ENCODE data around the gene NBEA.

NBEA gene

DNA sequence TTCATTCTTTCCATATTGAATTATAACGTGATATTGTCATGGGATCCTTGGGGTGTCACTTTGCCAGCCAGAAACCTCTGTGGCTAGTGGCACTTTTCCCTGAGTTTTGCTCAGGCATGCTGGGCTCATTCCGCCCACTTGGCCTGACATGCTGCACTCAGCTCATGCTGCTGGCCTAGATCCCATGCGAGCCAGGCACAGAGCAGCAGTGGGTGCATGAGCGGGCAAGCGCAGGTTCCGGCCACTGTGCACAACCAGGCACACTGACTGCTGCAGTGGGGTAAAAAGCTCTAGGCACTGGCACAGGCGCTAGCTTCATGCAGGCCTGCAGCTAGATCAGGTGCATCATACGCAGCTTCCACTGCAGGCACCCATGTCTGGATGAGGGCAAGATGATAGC is 313.2 kb downstream of the NBEA start:
- DNase-seq (ENCODE audit: low read depth in 1 of 2, low spot score in 1 of 2) = no peak
- no peak overlapping the region for H3K4me3 ChIP-seq (replicated peaks; ENCODE audit: insufficient read depth, low read length)
- no peaks in the 10 kb centered on the region for H3K27me3 ChIP-seq (ENCODE audit: insufficient read depth, poor library complexity, severe bottlenecking)
- TF ChIP-seq, protein P1, sequence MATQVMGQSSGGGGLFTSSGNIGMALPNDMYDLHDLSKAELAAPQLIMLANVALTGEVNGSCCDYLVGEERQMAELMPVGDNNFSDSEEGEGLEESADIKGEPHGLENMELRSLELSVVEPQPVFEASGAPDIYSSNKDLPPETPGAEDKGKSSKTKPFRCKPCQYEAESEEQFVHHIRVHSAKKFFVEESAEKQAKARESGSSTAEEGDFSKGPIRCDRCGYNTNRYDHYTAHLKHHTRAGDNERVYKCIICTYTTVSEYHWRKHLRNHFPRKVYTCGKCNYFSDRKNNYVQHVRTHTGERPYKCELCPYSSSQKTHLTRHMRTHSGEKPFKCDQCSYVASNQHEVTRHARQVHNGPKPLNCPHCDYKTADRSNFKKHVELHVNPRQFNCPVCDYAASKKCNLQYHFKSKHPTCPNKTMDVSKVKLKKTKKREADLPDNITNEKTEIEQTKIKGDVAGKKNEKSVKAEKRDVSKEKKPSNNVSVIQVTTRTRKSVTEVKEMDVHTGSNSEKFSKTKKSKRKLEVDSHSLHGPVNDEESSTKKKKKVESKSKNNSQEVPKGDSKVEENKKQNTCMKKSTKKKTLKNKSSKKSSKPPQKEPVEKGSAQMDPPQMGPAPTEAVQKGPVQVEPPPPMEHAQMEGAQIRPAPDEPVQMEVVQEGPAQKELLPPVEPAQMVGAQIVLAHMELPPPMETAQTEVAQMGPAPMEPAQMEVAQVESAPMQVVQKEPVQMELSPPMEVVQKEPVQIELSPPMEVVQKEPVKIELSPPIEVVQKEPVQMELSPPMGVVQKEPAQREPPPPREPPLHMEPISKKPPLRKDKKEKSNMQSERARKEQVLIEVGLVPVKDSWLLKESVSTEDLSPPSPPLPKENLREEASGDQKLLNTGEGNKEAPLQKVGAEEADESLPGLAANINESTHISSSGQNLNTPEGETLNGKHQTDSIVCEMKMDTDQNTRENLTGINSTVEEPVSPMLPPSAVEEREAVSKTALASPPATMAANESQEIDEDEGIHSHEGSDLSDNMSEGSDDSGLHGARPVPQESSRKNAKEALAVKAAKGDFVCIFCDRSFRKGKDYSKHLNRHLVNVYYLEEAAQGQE (IDR thresholded peaks at IDR 0.05; ENCODE audit: insufficient replicate concordance, low read depth) = no peak
- TF ChIP-seq SPI1 (IDR thresholded peaks at IDR 0.05; ENCODE audit: borderline replicate concordance, low read depth) (no peak), POLR2AphosphoS5 (IDR thresholded peaks at IDR 0.05; ENCODE audit: low read depth) (no peak), GABPA (IDR thresholded peaks at IDR 0.05; ENCODE audit: low read depth) (no peak)
- TF ChIP-seq, protein P2, sequence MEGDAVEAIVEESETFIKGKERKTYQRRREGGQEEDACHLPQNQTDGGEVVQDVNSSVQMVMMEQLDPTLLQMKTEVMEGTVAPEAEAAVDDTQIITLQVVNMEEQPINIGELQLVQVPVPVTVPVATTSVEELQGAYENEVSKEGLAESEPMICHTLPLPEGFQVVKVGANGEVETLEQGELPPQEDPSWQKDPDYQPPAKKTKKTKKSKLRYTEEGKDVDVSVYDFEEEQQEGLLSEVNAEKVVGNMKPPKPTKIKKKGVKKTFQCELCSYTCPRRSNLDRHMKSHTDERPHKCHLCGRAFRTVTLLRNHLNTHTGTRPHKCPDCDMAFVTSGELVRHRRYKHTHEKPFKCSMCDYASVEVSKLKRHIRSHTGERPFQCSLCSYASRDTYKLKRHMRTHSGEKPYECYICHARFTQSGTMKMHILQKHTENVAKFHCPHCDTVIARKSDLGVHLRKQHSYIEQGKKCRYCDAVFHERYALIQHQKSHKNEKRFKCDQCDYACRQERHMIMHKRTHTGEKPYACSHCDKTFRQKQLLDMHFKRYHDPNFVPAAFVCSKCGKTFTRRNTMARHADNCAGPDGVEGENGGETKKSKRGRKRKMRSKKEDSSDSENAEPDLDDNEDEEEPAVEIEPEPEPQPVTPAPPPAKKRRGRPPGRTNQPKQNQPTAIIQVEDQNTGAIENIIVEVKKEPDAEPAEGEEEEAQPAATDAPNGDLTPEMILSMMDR (IDR thresholded peaks at IDR 0.05; ENCODE audit: insufficient read depth, low read length) = no peak
- no peak overlapping the region for H3K27ac ChIP-seq (replicated peaks)

DNA sequence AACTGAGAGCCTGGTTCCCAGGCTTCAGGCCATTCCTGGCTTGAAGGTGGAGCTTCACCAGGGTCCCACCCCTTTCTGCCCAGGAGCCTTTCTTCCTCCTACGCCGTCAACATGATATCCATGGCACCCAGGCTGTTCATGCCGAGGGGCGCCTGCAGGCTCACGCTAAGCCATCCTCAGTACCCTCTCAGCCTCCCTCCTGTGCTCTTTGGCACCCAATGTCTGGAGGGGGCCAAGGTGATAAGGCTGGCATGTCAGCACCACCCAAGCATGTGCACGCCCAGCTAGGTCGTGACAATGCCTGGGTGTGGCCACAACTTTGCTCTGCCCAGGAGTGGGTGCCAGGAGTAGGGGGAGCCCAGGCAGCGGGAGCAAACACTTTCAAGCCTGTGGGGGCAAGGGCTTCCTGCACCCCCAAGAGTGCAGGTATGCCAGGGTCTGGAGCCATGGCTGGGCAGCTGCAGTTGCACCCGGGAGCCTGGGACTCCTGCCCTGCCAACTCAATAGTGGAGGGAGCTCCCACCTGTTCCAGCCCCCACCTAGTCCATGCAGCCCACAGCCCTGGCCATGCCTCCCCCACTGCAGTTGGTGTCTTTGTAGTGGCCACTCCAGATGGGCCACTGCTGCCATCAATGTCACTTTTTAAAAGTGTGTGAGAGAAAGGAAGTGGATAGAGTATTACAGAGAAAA is 314.5 kb downstream of the NBEA start:
- H3K4me3 ChIP-seq (replicated peaks; ENCODE audit: insufficient read depth, low read length) = no peak overlapping the region
- DNase-seq (ENCODE audit: low read depth in 1 of 2, low spot score in 1 of 2) = no peak
- no peak overlapping the region for H3K27ac ChIP-seq (replicated peaks)
- TF ChIP-seq, protein P1 (IDR thresholded peaks at IDR 0.05; ENCODE audit: insufficient replicate concordance, low read depth) = no peak
- TF ChIP-seq POLR2AphosphoS5 (IDR thresholded peaks at IDR 0.05; ENCODE audit: low read depth) (no peak), GABPA (IDR thresholded peaks at IDR 0.05; ENCODE audit: low read depth) (no peak), SPI1 (IDR thresholded peaks at IDR 0.05; ENCODE audit: borderline replicate concordance, low read depth) (no peak)
- TF ChIP-seq, protein P2 (IDR thresholded peaks at IDR 0.05; ENCODE audit: insufficient read depth, low read length) = no peak
- no peaks in the 10 kb centered on the region for H3K27me3 ChIP-seq (ENCODE audit: insufficient read depth, poor library complexity, severe bottlenecking)

DNA sequence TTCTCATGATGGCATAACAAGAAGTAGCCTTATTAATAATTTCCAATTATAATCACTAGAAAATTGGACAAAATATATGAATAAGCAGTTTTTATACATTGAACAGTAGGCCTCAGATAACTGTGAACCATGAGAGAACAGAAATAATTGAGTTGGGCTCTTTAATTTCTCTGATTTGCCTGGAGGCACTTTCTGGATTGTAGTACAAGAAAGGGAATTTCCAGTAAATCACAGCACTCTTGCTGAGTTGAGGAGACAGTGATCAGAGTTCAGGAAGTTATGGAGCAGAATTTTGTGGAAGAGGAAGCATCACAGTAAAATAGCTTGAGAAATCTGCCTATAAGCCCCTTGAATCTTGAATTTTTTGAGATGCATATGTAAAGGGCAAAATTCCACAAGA is 318.2 kb downstream of the NBEA start:
- Histone ChIP-seq H3K27ac (replicated peaks) (no peak overlapping the region), H3K27me3 (ENCODE audit: insufficient read depth, poor library complexity, severe bottlenecking) (peaks cover 5% of the 10 kb centered on the region), H3K4me3 (replicated peaks; ENCODE audit: insufficient read depth, low read length) (no peak overlapping the region)
- TF ChIP-seq SPI1 (IDR thresholded peaks at IDR 0.05; ENCODE audit: borderline replicate concordance, low read depth) (no peak), POLR2AphosphoS5 (IDR thresholded peaks at IDR 0.05; ENCODE audit: low read depth) (no peak), GABPA (IDR thresholded peaks at IDR 0.05; ENCODE audit: low read depth) (no peak)
- TF ChIP-seq, protein P2 (IDR thresholded peaks at IDR 0.05; ENCODE audit: insufficient read depth, low read length) = no peak
- TF ChIP-seq, protein P1 (IDR thresholded peaks at IDR 0.05; ENCODE audit: insufficient replicate concordance, low read depth) = no peak
- no peak for DNase-seq (ENCODE audit: low read depth in 1 of 2, low spot score in 1 of 2)
